Measurements from ENCODE around the gene XPOT. TPM values are rescaled to one million over a fixed set of nuclear protein-coding genes. Genes with fewer than 3 reads are reported as not detected.

XPOT gene
- total RNA-seq, 1 experiment from 2014 or later, result 62.0 TPM

GRCh38 chr12:64461634-64462414 lies 57.6 kb downstream of the XPOT start:
- Histone ChIP-seq H2AFZ (ENCODE audit: low read length) (no peak overlapping the region), H3K4me3 (ENCODE audit: low read length) (no peak overlapping the region), H3K9me2 (replicated peaks; ENCODE audit: low read length) (no peaks in the 10 kb centered on the region), H3K79me2 (ENCODE audit: low read length) (peaks cover 32% of the 10 kb centered on the region), H3K4me2 (ENCODE audit: low read length) (no peak overlapping the region), H3F3A (ENCODE audit: low read length, unreplicated experiment) (no peaks in the 10 kb centered on the region), H3K36me3 (ENCODE audit: low read depth, low read length) (peaks cover 47% of the 10 kb centered on the region), H3K27me3 (ENCODE audit: low read length) (no peaks in the 10 kb centered on the region), H3K4me1 (ENCODE audit: insufficient read depth, low read length) (no peaks in the 10 kb centered on the region), H3K9ac (ENCODE audit: low read length) (no peak overlapping the region), H3K27ac (ENCODE audit: low read length) (no peak overlapping the region), H4K20me1 (ENCODE audit: low read length) (no peaks in the 10 kb centered on the region), H3K9me3 (ENCODE audit: low read length) (no peaks in the 10 kb centered on the region)
- TF ChIP-seq EZH2phosphoT487 (IDR thresholded peaks at IDR 0.05; ENCODE audit: borderline replicate concordance, low read length) (no peak), CTCF (conservative IDR thresholded peaks at IDR 0.05; ENCODE audit: low read depth, low read length) (no peak), EZH2 (IDR thresholded peaks at IDR 0.05; ENCODE audit: low read length, unreplicated experiment) (no peak)
- ChIA-PET POLR2A (ENCODE audit: unreplicated experiment) (no interaction called here), CTCF (no interaction called here)
- ATAC-seq, result no peak
- BruUV-seq (replicated peaks), result no TSS peak
- DNase-seq, result no peak
- intact Hi-C loops (cut with micrococcal nuclease), result no loop called here

GRCh38 chr12:64466178-64466577 lies 62.0 kb downstream of the XPOT start:
- CTCF ChIA-PET, result no interaction called here
- no peak for ATAC-seq

More at GRCh38 chr12:64466178-64466577, 62.0 kb downstream of the XPOT start:
- H3K9me2 ChIP-seq (replicated peaks; ENCODE audit: low read length), result no peaks in the 10 kb centered on the region
- H3K9me3 ChIP-seq (ENCODE audit: low read length), result no peaks in the 10 kb centered on the region
- H3K4me1 ChIP-seq (ENCODE audit: insufficient read depth, low read length), result no peaks in the 10 kb centered on the region
- H4K20me1 ChIP-seq (ENCODE audit: low read length), result no peaks in the 10 kb centered on the region
- H3K79me2 ChIP-seq (ENCODE audit: low read length), result no peaks in the 10 kb centered on the region
- intact Hi-C loops (cut with micrococcal nuclease), result no loop called here
- H3K27me3 ChIP-seq (ENCODE audit: low read length), result no peaks in the 10 kb centered on the region
- H3K27ac ChIP-seq (ENCODE audit: low read length), result no peak overlapping the region
- DNase-seq, result no peak
- POLR2A ChIA-PET (ENCODE audit: unreplicated experiment), result no interaction called here
- no peak overlapping the region for H3K9ac ChIP-seq (ENCODE audit: low read length)
- no TSS peak for BruUV-seq (replicated peaks)
- peaks cover 60% of the 10 kb centered on the region for H3K36me3 ChIP-seq (ENCODE audit: low read depth, low read length)
- no peak overlapping the region for H3K4me2 ChIP-seq (ENCODE audit: low read length)
- no peaks in the 10 kb centered on the region for H3F3A ChIP-seq (ENCODE audit: low read length, unreplicated experiment)
- H3K4me3 ChIP-seq (ENCODE audit: low read length), result no peak overlapping the region
- no peak overlapping the region for H2AFZ ChIP-seq (ENCODE audit: low read length)
- TF ChIP-seq EZH2 (IDR thresholded peaks at IDR 0.05; ENCODE audit: low read length, unreplicated experiment) (no peak), EZH2phosphoT487 (IDR thresholded peaks at IDR 0.05; ENCODE audit: borderline replicate concordance, low read length) (no peak), CTCF (conservative IDR thresholded peaks at IDR 0.05; ENCODE audit: low read depth, low read length) (no peak)

All from PC-3 (cell line).